Liver (tissue), 9 donors: ENCODE results near the gene ARNT2. TPM values are rescaled to one million over a fixed set of nuclear protein-coding genes. Genes with fewer than 3 reads are reported as not detected.

Source experiments
- DNase-seq: peaks from one replicate; pipeline ENCODE4 v3.0.0-alpha.2; 2017; ENCODE audit warnings: low spot score
- H3K27ac ChIP-seq, 2 donors: one replicate each; pipeline ENCODE4 v1.7.0; 2013; ENCODE audit warnings: inconsistent platforms in 2 of 2, low read length in 2 of 2, control low read depth in 1 of 2, low read depth in 1 of 2, mild to moderate bottlenecking in 1 of 2
- H3K27me3 ChIP-seq, 4 donors: one replicate each; pipeline versions ENCODE4 v1.6.1 to v1.7.0; 2013; ENCODE audit warnings: low read length in 3 of 4, inconsistent platforms in 1 of 4, mild to moderate bottlenecking in 1 of 4, moderate library complexity in 1 of 4; ENCODE audit not compliant: control insufficient read depth in 4 of 4, insufficient read depth in 4 of 4
- H3K36me3 ChIP-seq, 4 donors: one replicate each; pipeline versions ENCODE4 v1.6.1 to v1.7.0; 2013; ENCODE audit warnings: low read length in 3 of 4, mild to moderate bottlenecking in 3 of 4, low read depth in 1 of 4, moderate library complexity in 1 of 4; ENCODE audit not compliant: control insufficient read depth in 4 of 4, insufficient read depth in 3 of 4
- H3K4me1 ChIP-seq, 4 donors: one replicate each; pipeline versions ENCODE4 v1.6.1 to v1.7.0; 2013; ENCODE audit warnings: low read length in 3 of 4, mild to moderate bottlenecking in 3 of 4, moderate library complexity in 1 of 4; ENCODE audit not compliant: control insufficient read depth in 4 of 4, insufficient read depth in 4 of 4
- H3K4me3 ChIP-seq, 3 donors: one replicate each; pipeline versions ENCODE4 v1.6.1 to v1.7.0; 2013; ENCODE audit warnings: low read length in 3 of 3, control low read depth in 1 of 3, low read depth in 1 of 3, mild to moderate bottlenecking in 1 of 3
- H3K9ac ChIP-seq, 2 donors: one replicate each; pipeline ENCODE4 v1.7.0; 2013; ENCODE audit warnings: low read length in 2 of 2, mild to moderate bottlenecking in 2 of 2, moderate library complexity in 2 of 2, control low read depth in 1 of 2, low read depth in 1 of 2
- H3K9me3 ChIP-seq, 4 donors: one replicate each; pipeline versions ENCODE4 v1.6.1 to v1.7.0; 2013; ENCODE audit warnings: low read length in 3 of 4; ENCODE audit not compliant: control insufficient read depth in 4 of 4
- ATF3 ChIP-seq: IDR thresholded peaks from 2 replicates; pipeline ENCODE4 v1.6.1; 2016; ENCODE audit warnings: antibody characterized with exemption
- CTCF ChIP-seq: fragments of 150-350 bp; IDR thresholded peaks from 2 replicates; pipeline ENCODE4 v1.5.1; 2017; ENCODE audit warnings: improper control_type of control experiment, low read depth, low read length; ENCODE audit not compliant: missing input control
- FOXA1 ChIP-seq: IDR thresholded peaks from 2 replicates; pipeline ENCODE4 v1.6.1; 2016; ENCODE audit warnings: antibody characterized with exemption
- FOXA2 ChIP-seq: IDR thresholded peaks from 2 replicates; pipeline ENCODE4 v1.6.1; 2016; ENCODE audit warnings: antibody characterized with exemption
- GABPA ChIP-seq, 2 donors: IDR thresholded peaks in 1 of 2; conservative IDR thresholded peaks in 1 of 2; 2 replicates each; pipeline ENCODE4 v1.6.1; 2016; ENCODE audit warnings: antibody characterized with exemption in 2 of 2, mild to moderate bottlenecking in 1 of 2, moderate library complexity in 1 of 2
- HNF4A ChIP-seq, 2 donors: conservative IDR thresholded peaks; 2 replicates each; pipeline ENCODE4 v1.6.1; 2016; ENCODE audit warnings: antibody characterized with exemption in 2 of 2, mild to moderate bottlenecking in 2 of 2
- JUND ChIP-seq, 2 donors: IDR thresholded peaks; 2 replicates each; pipeline ENCODE4 v1.6.1; 2016; ENCODE audit warnings: antibody characterized with exemption in 2 of 2
- MAX ChIP-seq: IDR thresholded peaks from 2 replicates; pipeline ENCODE4 v1.6.1; 2016; ENCODE audit warnings: antibody characterized with exemption
- NR2F2 ChIP-seq: IDR thresholded peaks from 2 replicates; pipeline ENCODE4 v1.6.1; 2016; ENCODE audit warnings: antibody characterized with exemption
- RAD21 ChIP-seq, 2 donors: IDR thresholded peaks; 2 replicates each; pipeline ENCODE4 v1.6.1; 2016; ENCODE audit warnings: antibody characterized with exemption in 2 of 2, mild to moderate bottlenecking in 2 of 2
- RXRA ChIP-seq, 2 donors: IDR thresholded peaks; 2 replicates each; pipeline ENCODE4 v1.6.1; 2017 to 2018; ENCODE audit warnings: antibody characterized with exemption in 2 of 2, mild to moderate bottlenecking in 1 of 2
- SP1 ChIP-seq: IDR thresholded peaks from 2 replicates; pipeline ENCODE4 v1.6.1; 2018; ENCODE audit warnings: antibody characterized with exemption, mild to moderate bottlenecking
- TAF1 ChIP-seq: conservative IDR thresholded peaks from 2 replicates; pipeline ENCODE4 v1.6.1; 2016; ENCODE audit warnings: antibody characterized with exemption, mild to moderate bottlenecking
- ZBTB33 ChIP-seq: IDR thresholded peaks from 2 replicates; pipeline ENCODE4 v1.6.1; 2016; ENCODE audit warnings: antibody characterized with exemption
- WGBS: extraction: QIAGEN DNeasy Blood & Tissue Kit; methylation state at CpG from one replicate; pipeline ENCODE4 v1.1.7; 2013; 5-methylcytosine and 5-hydroxymethylcytosine counted together
- polyA plus RNA-seq, 2 donors: library from polyadenylated mRNA; stranded (reverse) in 1 of 2; unstranded in 1 of 2; fragments of 200-250 nt in 1 of 2; fragments of >200 nt in 1 of 2; fragmentation: Nextera tagmentation in 1 of 2; extraction: Ambion mirVana in 1 of 2; gene quantifications; one replicate each; pipeline versions ENCODE4 v1.2.1 to v1.2.3, GENCODE V29; 2013 to 2015
- total RNA-seq, 2 donors: library from RNA; depleted of rRNA; stranded (reverse); fragments of >200 nt; gene quantifications; one replicate each; pipeline ENCODE4 v1.2.3, GENCODE V29; 2014
- donor health status: healthy.
- donor health status: healthy.
- donor health status: healthy.
- donor health status: healthy.
- donor health status: healthy.

ARNT2 gene
- total and polyA plus RNA-seq, 4 donors: 0.17 to 0.92 (median 0.54) TPM

GRCh38 chr15:80480171-80480811 lies 76.1 kb downstream of the ARNT2 start:
- 73% methylated on average over 6 of the region's 6 CpGs for WGBS
- Histone ChIP-seq H3K36me3 (no peaks in the 10 kb centered on the region), H3K27me3 (no peaks in the 10 kb centered on the region), H3K4me1 (no peaks in the 10 kb centered on the region), H3K9me3 (peaks cover 0 to 3% (median 1%) of the 10 kb centered on the region in 4 donors), H3K9ac (no peak overlapping the region), H3K4me3 (no peak overlapping the region), H3K27ac (no peak overlapping the region)
- no peak for DNase-seq
- peak; percentile 41 for TF ChIP-seq NR2F2
- TF ChIP-seq MAX: no peak
- TF ChIP-seq JUND (IDR thresholded peaks at IDR 0.05): no peak
- TF ChIP-seq ATF3: no peak
- peak in 1 of 2 donors; percentile 40 for TF ChIP-seq RXRA (IDR thresholded peaks at IDR 0.05)
- peak in 1 of 2 donors; percentile 8 for TF ChIP-seq RAD21 (IDR thresholded peaks at IDR 0.05)
- TF ChIP-seq FOXA2: no peak

- Histone ChIP-seq H3K27me3 (no peaks in the 10 kb centered on the region), H3K36me3 (no peaks in the 10 kb centered on the region), H3K9me3 (no peaks in the 10 kb centered on the region), H3K9ac (no peak overlapping the region), H3K27ac (no peak overlapping the region), H3K4me3 (no peak overlapping the region), H3K4me1 (no peaks in the 10 kb centered on the region)
- DNase-seq: no peak
- TF ChIP-seq FOXA1: no peak
- TF ChIP-seq SP1: no peak
- TF ChIP-seq CTCF: no peak
- TF ChIP-seq GABPA (IDR thresholded peaks at IDR 0.05 in 1 of 2, conservative IDR thresholded peaks at IDR 0.05 in 1 of 2): no peak
- no peak for TF ChIP-seq RAD21 (IDR thresholded peaks at IDR 0.05)
- TF ChIP-seq TAF1: no peak
- TF ChIP-seq ZBTB33: no peak
- TF ChIP-seq MAX: no peak
- TF ChIP-seq HNF4A (conservative IDR thresholded peaks at IDR 0.05): no peak
- no peak for TF ChIP-seq RXRA (IDR thresholded peaks at IDR 0.05)
- no peak for TF ChIP-seq ATF3
- no peak for TF ChIP-seq FOXA2
- 68% methylated on average over 4 of the region's 4 CpGs for WGBS
Observed at GRCh38 chr15:80480909-80481308, 76.7 kb downstream of the ARNT2 start.
